BLaER1 treated with 17β-estradiol and CSF1 and Interleukin-3, amounts not matched to agents 10 nM and 100 nM (cell line): ENCODE data around the gene TMEM218.

Experiments
- H3K27ac ChIP-seq, 11 experiments: shearing (Covaris generic); formaldehyde crosslinking; 2 replicates each; pipeline ENCODE4 v1.8.1; 2022
- H3K27me3 ChIP-seq, 11 experiments: shearing (Covaris generic); formaldehyde crosslinking; 2 replicates each; pipeline ENCODE4 v1.8.1; 2022
- H3K36me3 ChIP-seq, 11 experiments: shearing (Covaris generic); formaldehyde crosslinking; 2 replicates each; pipeline ENCODE4 v1.8.1; 2022
- H3K4me1 ChIP-seq, 10 experiments: shearing (Covaris generic); formaldehyde crosslinking; 2 replicates each; pipeline ENCODE4 v1.8.1; 2022
- H3K4me2 ChIP-seq, 11 experiments: shearing (Covaris generic); formaldehyde crosslinking; 2 replicates each; pipeline ENCODE4 v1.8.1; 2022
- H3K4me3 ChIP-seq, 10 experiments: shearing (Covaris generic); formaldehyde crosslinking; 2 replicates each; pipeline ENCODE4 v1.8.1; 2022
- H3K9ac ChIP-seq, 11 experiments: shearing (Covaris generic); formaldehyde crosslinking; 2 replicates each; pipeline ENCODE4 v1.8.1; 2022
- H3K9me3 ChIP-seq, 11 experiments: shearing (Covaris generic); formaldehyde crosslinking; replicated peaks in 1 of 11; 2 replicates each; pipeline ENCODE4 v1.8.1; 2022
- H4K20me1 ChIP-seq, 11 experiments: shearing (Covaris generic); formaldehyde crosslinking; 2 replicates each; pipeline ENCODE4 v1.8.1; 2022
- Cebpa-rat ChIP-seq, 11 experiments: shearing (Covaris generic); IDR thresholded peaks; 2 replicates each; pipeline ENCODE4 v1.8.1; 2022

TMEM218 gene

GRCh38 chr11:125072218-125072960 lies 39.0 kb downstream of the TMEM218 start:
- H4K20me1 ChIP-seq, result no peaks in the 10 kb centered on the region
- H3K9ac ChIP-seq, result peak overlapping the region; percentile 63 to 83 (median 79)
- H3K27ac ChIP-seq, result peak overlapping the region; percentile 86 to 98 (median 95)
- H3K4me3 ChIP-seq, result 0 out of 20 replicates have a peak overlapping the region, but pooled peaks of 1 of the 10 experiments have one; percentile 16
- H3K4me2 ChIP-seq, result peak overlapping the region; percentile 76 to 95 (median 83)
- H3K9me3 ChIP-seq, result no peaks in the 10 kb centered on the region
- TF ChIP-seq Cebpa-rat (IDR thresholded peaks at IDR 0.05), result no peak
- H3K36me3 ChIP-seq, result peaks cover 0 to 33% (median 0%) of the 10 kb centered on the region in 11 experiments; a peak in 6 of 22 replicates
- no peaks in the 10 kb centered on the region for H3K27me3 ChIP-seq
- peaks cover 61 to 98% (median 80%) of the 10 kb centered on the region in 10 experiments for H3K4me1 ChIP-seq

GRCh38 chr11:125071846-125072217 lies 39.6 kb downstream of the TMEM218 start:
- Histone ChIP-seq H3K27me3 (no peaks in the 10 kb centered on the region), H4K20me1 (no peaks in the 10 kb centered on the region), H3K4me1 (peaks cover 61 to 98% (median 80%) of the 10 kb centered on the region in 10 experiments), H3K9me3 (no peaks in the 10 kb centered on the region), H3K4me3 (no peak overlapping the region; a peak in 1 of 20 replicates), H3K27ac (peak overlapping the region; percentile 86 to 98 (median 95)), H3K9ac (peak overlapping the region; percentile 59 to 83 (median 79)), H3K4me2 (peak overlapping the region; percentile 76 to 95 (median 83)), H3K36me3 (peaks cover 0 to 28% (median 0%) of the 10 kb centered on the region in 11 experiments; a peak in 6 of 22 replicates)
- TF ChIP-seq Cebpa-rat (IDR thresholded peaks at IDR 0.05), result no peak

- Histone ChIP-seq H3K27ac (peak overlapping the region; percentile 86 to 98 (median 95)), H3K4me1 (peaks cover 61 to 99% (median 80%) of the 10 kb centered on the region in 10 experiments), H3K36me3 (peaks cover 0 to 24% (median 0%) of the 10 kb centered on the region in 11 experiments; a peak in 5 of 22 replicates), H3K4me3 (peak overlapping the region in 2 of 10 experiments; percentile 12 to 15; a peak in 3 of 20 replicates), H3K27me3 (no peaks in the 10 kb centered on the region), H3K9ac (peak overlapping the region; percentile 67 to 83 (median 79)), H3K4me2 (peak overlapping the region; percentile 76 to 95 (median 83)), H3K9me3 (no peaks in the 10 kb centered on the region), H4K20me1 (no peaks in the 10 kb centered on the region)
- no peak for TF ChIP-seq Cebpa-rat (IDR thresholded peaks at IDR 0.05)
Measured at GRCh38 chr11:125071435-125071834, 40.0 kb downstream of the TMEM218 start.

GRCh38 chr11:125070699-125071254 lies 40.6 kb downstream of the TMEM218 start:
- Histone ChIP-seq H3K27ac (peak overlapping the region; percentile 86 to 98 (median 95)), H3K9ac (peak overlapping the region; percentile 67 to 83 (median 79))

GRCh38 chr11:125069796-125070195 lies 41.6 kb downstream of the TMEM218 start:
- Histone ChIP-seq H3K9ac (peak overlapping the region; percentile 67 to 83 (median 79); a peak in 21 of 22 replicates), H3K27me3 (peaks cover 0 to 16% (median 14%) of the 10 kb centered on the region in 11 experiments; a peak in 19 of 22 replicates), H3K4me2 (peak overlapping the region; percentile 76 to 95 (median 83)), H4K20me1 (no peaks in the 10 kb centered on the region), H3K4me3 (no peak overlapping the region), H3K36me3 (peaks cover 0 to 9% (median 0%) of the 10 kb centered on the region in 11 experiments; a peak in 3 of 22 replicates), H3K4me1 (peaks cover 54 to 99% (median 68%) of the 10 kb centered on the region in 10 experiments), H3K27ac (peak overlapping the region; percentile 86 to 98 (median 95)), H3K9me3 (no peaks in the 10 kb centered on the region)
- TF ChIP-seq Cebpa-rat (IDR thresholded peaks at IDR 0.05), result no peak

More at GRCh38 chr11:125070699-125071254, 40.6 kb downstream of the TMEM218 start:
- Histone ChIP-seq H4K20me1 (no peaks in the 10 kb centered on the region), H3K9me3 (no peaks in the 10 kb centered on the region), H3K27me3 (peaks cover 0 to 6% (median 4%) of the 10 kb centered on the region in 11 experiments; a peak in 10 of 22 replicates), H3K4me2 (peak overlapping the region; percentile 76 to 95 (median 83)), H3K4me1 (peaks cover 61 to 99% (median 78%) of the 10 kb centered on the region in 10 experiments), H3K4me3 (peak overlapping the region in 2 of 10 experiments; percentile 12 to 15; a peak in 3 of 20 replicates), H3K36me3 (peaks cover 0 to 17% (median 0%) of the 10 kb centered on the region in 11 experiments; a peak in 3 of 22 replicates)
- TF ChIP-seq Cebpa-rat (IDR thresholded peaks at IDR 0.05), result peak; percentile 26 to 95 (median 80); a peak in 17 of 22 replicates

- H3K4me1 ChIP-seq, result peaks cover 47 to 100% (median 62%) of the 10 kb centered on the region in 10 experiments
- TF ChIP-seq Cebpa-rat (IDR thresholded peaks at IDR 0.05), result no peak
- peak overlapping the region in 3 of 11 experiments; percentile 79 to 83 (median 82); a peak in 3 of 22 replicates for H3K9ac ChIP-seq
- no peak overlapping the region for H3K4me3 ChIP-seq
- peak overlapping the region; percentile 76 to 95 (median 83); a peak in 18 of 22 replicates for H3K4me2 ChIP-seq
- H3K27ac ChIP-seq, result peak overlapping the region in 9 of 11 experiments; percentile 7 to 98 (median 95); a peak in 17 of 22 replicates
- no peaks in the 10 kb centered on the region for H4K20me1 ChIP-seq
- no peaks in the 10 kb centered on the region for H3K9me3 ChIP-seq
- H3K27me3 ChIP-seq, result peaks cover 0 to 24% (median 22%) of the 10 kb centered on the region in 11 experiments; a peak in 20 of 22 replicates
- H3K36me3 ChIP-seq, result peaks cover 0 to 7% (median 0%) of the 10 kb centered on the region in 11 experiments; a peak in 3 of 22 replicates
Measured at GRCh38 chr11:125069008-125069407, 42.4 kb downstream of the TMEM218 start.

GRCh38 chr11:125068368-125068767 lies 43.1 kb downstream of the TMEM218 start:
- no peak for TF ChIP-seq Cebpa-rat (IDR thresholded peaks at IDR 0.05)
- no peak overlapping the region for H3K9ac ChIP-seq

GRCh38 chr11:125064070-125064469 lies 47.4 kb downstream of the TMEM218 start:
- Histone ChIP-seq H3K9ac (peak overlapping the region in 6 of 11 experiments; percentile 76 to 91 (median 87); a peak in 12 of 22 replicates), H3K36me3 (no peaks in the 10 kb centered on the region), H3K9me3 (no peaks in the 10 kb centered on the region), H3K4me1 (peaks cover 11 to 61% (median 26%) of the 10 kb centered on the region in 10 experiments), H3K27me3 (peaks cover 0 to 63% (median 57%) of the 10 kb centered on the region in 11 experiments; a peak in 20 of 22 replicates), H4K20me1 (0 out of 22 replicates have a peak, but pooled peaks cover 0 to 8% (median 0%) of the 10 kb centered on the region in 11 experiments), H3K27ac (peak overlapping the region in 5 of 11 experiments; percentile 78 to 88 (median 87); a peak in 10 of 22 replicates), H3K4me2 (peak overlapping the region; percentile 82 to 98 (median 95)), H3K4me3 (peak overlapping the region in 8 of 10 experiments; percentile 62 to 84 (median 70); a peak in 15 of 20 replicates)
- TF ChIP-seq Cebpa-rat (IDR thresholded peaks at IDR 0.05), result no peak

More at GRCh38 chr11:125068368-125068767, 43.1 kb downstream of the TMEM218 start:
- H3K9me3 ChIP-seq, result no peaks in the 10 kb centered on the region
- H4K20me1 ChIP-seq, result 0 out of 22 replicates have a peak, but pooled peaks cover 0 to 6% (median 0%) of the 10 kb centered on the region in 11 experiments
- peak overlapping the region in 5 of 11 experiments; percentile 89 to 98 (median 96); a peak in 8 of 22 replicates for H3K27ac ChIP-seq
- H3K4me1 ChIP-seq, result peaks cover 46 to 96% (median 62%) of the 10 kb centered on the region in 10 experiments
- H3K27me3 ChIP-seq, result peaks cover 0 to 30% (median 28%) of the 10 kb centered on the region in 11 experiments; a peak in 20 of 22 replicates
- peaks cover 0 to under 1% (median 0%) of the 10 kb centered on the region in 11 experiments; a peak in 1 of 22 replicates for H3K36me3 ChIP-seq
- H3K4me2 ChIP-seq, result peak overlapping the region in 7 of 11 experiments; percentile 76 to 95 (median 82); a peak in 11 of 22 replicates
- H3K4me3 ChIP-seq, result no peak overlapping the region
